HepG2 (cell line): ENCODE data around the gene FAHD1. TPM values are rescaled to one million over a fixed set of nuclear protein-coding genes. Genes with fewer than 3 reads are reported as not detected.

ENCODE experiments used
- ATF7-NPFF ChIP-seq: sonication (generic); formaldehyde crosslinking; IDR thresholded peaks from 2 replicates; pipeline ENCODE4 v1.8.1; 2023; ENCODE audit warnings: mild to moderate bottlenecking, low read depth, missing genetic modification reagents, moderate library complexity
- BCL6 ChIP-seq: IDR thresholded peaks from 2 replicates; pipeline ENCODE4 v1.6.1; 2016; ENCODE audit warnings: missing genetic modification reagents, missing compliant biosample characterization
- HINFP ChIP-seq: sonication (generic); formaldehyde crosslinking; IDR thresholded peaks from 2 replicates; pipeline ENCODE4 v1.4.0; 2020; ENCODE audit warnings: low read depth, mild to moderate bottlenecking, missing genetic modification reagents
- HNRNPLL ChIP-seq: fragments of 200-400 bp; formaldehyde crosslinking; IDR thresholded peaks from 2 replicates; pipeline ENCODE4 v1.6.1; 2017; ENCODE audit warnings: mild to moderate bottlenecking, low read depth, low read length; ENCODE audit not compliant: poor library complexity, severe bottlenecking
- IKZF5 ChIP-seq: IDR thresholded peaks from 2 replicates; pipeline ENCODE4 v1.6.1; 2018; ENCODE audit warnings: missing genetic modification reagents, mild to moderate bottlenecking, missing compliant biosample characterization
- LRRFIP1 ChIP-seq: sonication (generic); formaldehyde crosslinking; conservative IDR thresholded peaks from 2 replicates; pipeline ENCODE4 v1.4.0; 2020; ENCODE audit warnings: missing genetic modification reagents
- ONECUT2 ChIP-seq: sonication (generic); formaldehyde crosslinking; IDR thresholded peaks from 2 replicates; pipeline ENCODE4 v1.4.0; 2020; ENCODE audit warnings: missing genetic modification reagents
- RCOR2 ChIP-seq: IDR thresholded peaks from 2 replicates; pipeline ENCODE4 v1.6.1; 2016; ENCODE audit warnings: missing biosample characterization, missing genetic modification reagents
- USF2 ChIP-seq, 2 experiments: sonication (generic) in 1 of 2; formaldehyde crosslinking in 1 of 2; IDR thresholded peaks; 2 replicates each; pipeline versions ENCODE4 v1.5.1 to v1.6.1; 2011 to 2020; ENCODE audit warnings: borderline replicate concordance in 1 of 2, low read depth in 1 of 2, low read length in 1 of 2, mild to moderate bottlenecking in 1 of 2, missing genetic modification reagents in 1 of 2, moderate library complexity in 1 of 2
- ZBTB1 ChIP-seq: sonication (generic); formaldehyde crosslinking; IDR thresholded peaks from 2 replicates; pipeline ENCODE4 v1.4.0; 2020; ENCODE audit warnings: missing genetic modification reagents, borderline replicate concordance
- ZBTB2 ChIP-seq: sonication (generic); formaldehyde crosslinking; IDR thresholded peaks from 2 replicates; pipeline ENCODE4 v1.8.0; 2022; ENCODE audit warnings: low read depth, missing genetic modification reagents
- ZFYVE20 ChIP-seq: sonication (generic); formaldehyde crosslinking; IDR thresholded peaks from 2 replicates; pipeline ENCODE4 v1.8.0; 2023; ENCODE audit warnings: low read depth, mild to moderate bottlenecking, moderate library complexity, missing genetic modification reagents, borderline replicate concordance
- ZNF512B ChIP-seq: sonication (generic); formaldehyde crosslinking; IDR thresholded peaks from 2 replicates; pipeline ENCODE4 v1.5.1; 2020; ENCODE audit warnings: missing genetic modification reagents, mild to moderate bottlenecking, borderline replicate concordance
- ZNF629 ChIP-seq: sonication (generic); formaldehyde crosslinking; conservative IDR thresholded peaks from 2 replicates; pipeline ENCODE4 v1.5.0; 2020; ENCODE audit warnings: missing genetic modification reagents
- polyA plus RNA-seq, 8 experiments: library from polyadenylated mRNA; depleted of rRNA in 3 of 8; stranded (reverse) in 7 of 8; unstranded in 1 of 8; fragments of >200 nt; fragmentation: Illumina TruSeq in 4 of 8; extraction: Trizol in 4 of 8; gene quantifications; 2 replicates each; pipeline versions ENCODE4 v1.2.1 to v1.2.3, GENCODE V29; 2011 to 2016; ENCODE audit warnings: low read depth in 4 of 8, missing spikeins in 1 of 8, mixed read lengths in 1 of 8; ENCODE audit not compliant: insufficient read depth in 1 of 8
- total RNA-seq, 5 experiments: library from RNA; depleted of rRNA; stranded (reverse); fragments of >200 nt; fragmentation: Illumina TruSeq; extraction: Trizol; gene quantifications; 2 replicates each; pipeline ENCODE4 v1.2.3, GENCODE V29; 2016; ENCODE audit warnings: low read depth in 1 of 5

FAHD1 gene
- total and polyA plus RNA-seq, 2 of the 13 experiments (the other 11 are each of a cell fraction or from before 2014, with no cell fraction given), result 39.0 to 45.3 TPM

DNA sequence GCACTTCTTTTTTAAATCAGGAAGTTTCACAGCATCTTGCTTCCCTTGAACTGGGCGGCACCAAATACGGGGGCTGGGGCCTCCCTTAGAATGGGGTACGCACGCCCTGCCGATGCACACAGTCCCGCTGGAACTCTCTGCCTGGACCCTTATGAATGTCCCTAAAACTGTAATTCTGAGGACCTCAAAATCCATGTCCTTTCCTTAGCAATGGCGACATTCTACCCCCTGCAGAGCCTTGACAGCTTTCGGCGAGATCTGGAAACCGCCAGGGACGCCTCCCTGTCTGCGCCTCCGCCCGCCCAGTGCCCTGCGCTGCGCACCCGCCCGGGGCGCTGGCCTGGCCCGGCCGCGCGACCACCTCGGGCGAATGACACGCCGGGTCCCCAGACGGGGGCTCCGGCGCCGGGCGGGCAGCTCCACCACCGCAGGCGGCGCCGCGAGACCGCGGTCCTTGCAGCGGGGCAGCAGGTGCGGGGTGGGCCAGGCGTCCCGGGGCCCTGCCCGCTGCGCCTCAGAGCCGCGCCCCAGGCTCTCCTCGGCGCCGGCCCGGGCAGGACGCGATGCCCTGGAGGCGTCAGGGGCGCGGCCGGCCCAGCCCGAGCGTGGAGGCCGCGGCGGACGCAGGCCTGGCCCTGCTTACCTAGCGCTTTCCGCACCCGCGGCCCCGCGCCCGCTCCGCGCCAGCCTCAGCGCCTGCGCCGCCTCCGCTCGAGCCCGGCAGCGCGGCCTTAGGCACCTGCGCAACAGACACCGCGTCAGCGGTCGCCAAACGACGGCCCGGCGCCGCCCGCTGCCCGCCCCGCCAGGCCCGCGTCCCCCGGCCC lies 929 bp upstream of the FAHD1 start (continued):
- TF ChIP-seq ZFYVE20 (CRISPR knock-in tag) (0 out of 2 replicates have a peak, but pooled peaks have one; percentile 30), ZBTB2 (peak; percentile 38), USF2 (IDR thresholded peaks at IDR 0.05; ENCODE audit: low read depth, low read length) (no peak), USF2 (CRISPR knock-in tag; IDR thresholded peaks at IDR 0.05; ENCODE audit: borderline replicate concordance) (no peak), IKZF5 (CRISPR knock-in tag) (peak; percentile 21; the same call in 1 of the 2 replicates), RCOR2 (CRISPR knock-in tag) (peak; percentile 11; the same call in 1 of the 2 replicates), ONECUT2 (no peak), ZBTB1 (CRISPR knock-in tag) (no peak), HINFP (CRISPR knock-in tag) (0 out of 2 replicates have a peak, but pooled peaks have one; percentile 1), ATF7-NPFF (peak; percentile 41; the same call in 1 of the 2 replicates), ZNF629 (CRISPR knock-in tag) (no peak), HNRNPLL (peak; percentile 81), BCL6 (CRISPR knock-in tag) (no peak), ZNF512B (no peak), LRRFIP1 (no peak)
